T follicular helper cell (primary cell): ENCODE measurements around the gene UBR3.

Experiments used
- DNase-seq: peaks from one replicate; pipeline ENCODE4 v3.0.0-alpha.2; 2020; ENCODE audit warnings: low read depth

Gene UBR3

DNA sequence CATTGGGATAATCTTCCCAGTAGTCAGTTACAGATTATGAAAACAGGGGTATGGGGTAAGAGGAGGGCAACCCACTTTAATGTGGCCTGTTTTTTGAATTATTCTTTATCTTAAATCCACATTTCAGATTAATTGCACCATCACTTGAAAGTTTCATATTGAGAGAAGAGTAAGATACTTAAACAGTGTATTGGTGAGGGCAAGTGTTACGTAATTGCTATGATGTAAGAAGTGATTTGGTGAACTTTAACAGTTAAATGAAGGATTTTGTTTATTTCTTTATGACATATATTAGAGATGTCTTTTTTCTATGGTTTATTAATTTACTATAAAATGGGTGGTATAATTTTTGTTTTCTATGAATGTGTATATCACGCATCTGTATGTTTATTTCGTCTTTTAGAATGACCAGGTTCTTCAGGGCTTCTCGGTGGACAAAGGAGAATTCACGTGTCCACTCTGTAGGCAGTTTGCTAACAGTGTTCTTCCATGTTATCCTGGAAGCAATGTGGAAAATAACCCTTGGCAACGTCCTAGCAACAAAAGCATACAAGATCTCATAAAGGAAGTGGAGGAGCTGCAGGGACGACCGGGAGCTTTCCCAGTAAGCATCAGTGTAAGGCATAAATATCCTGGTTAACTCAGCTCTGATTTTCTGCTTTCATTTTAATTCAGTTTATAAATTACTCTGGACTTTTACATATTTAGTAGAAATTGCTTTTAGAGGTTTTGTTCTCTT lies 179.5 kb downstream of the UBR3 start:
- no peak for DNase-seq

DNA sequence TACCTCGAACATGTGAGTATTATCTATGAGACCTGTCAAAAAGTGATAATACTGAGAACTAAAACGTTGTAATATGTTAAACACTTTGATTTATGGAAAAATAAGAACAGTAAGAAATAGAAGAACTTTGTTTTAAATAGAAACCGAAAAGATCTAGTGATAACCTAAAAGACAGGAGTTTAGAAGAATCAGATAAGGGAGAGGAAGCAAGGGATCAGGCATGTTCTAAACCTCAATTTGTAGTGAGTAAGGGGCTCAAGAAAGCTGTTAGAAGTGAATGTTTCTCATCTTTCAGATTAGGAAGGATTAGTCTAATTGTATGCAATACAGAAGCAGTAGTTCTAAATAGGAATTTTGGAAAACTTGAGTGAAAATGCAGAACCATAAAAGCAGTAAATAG lies 182.0 kb downstream of the UBR3 start:
- no peak for DNase-seq

DNA sequence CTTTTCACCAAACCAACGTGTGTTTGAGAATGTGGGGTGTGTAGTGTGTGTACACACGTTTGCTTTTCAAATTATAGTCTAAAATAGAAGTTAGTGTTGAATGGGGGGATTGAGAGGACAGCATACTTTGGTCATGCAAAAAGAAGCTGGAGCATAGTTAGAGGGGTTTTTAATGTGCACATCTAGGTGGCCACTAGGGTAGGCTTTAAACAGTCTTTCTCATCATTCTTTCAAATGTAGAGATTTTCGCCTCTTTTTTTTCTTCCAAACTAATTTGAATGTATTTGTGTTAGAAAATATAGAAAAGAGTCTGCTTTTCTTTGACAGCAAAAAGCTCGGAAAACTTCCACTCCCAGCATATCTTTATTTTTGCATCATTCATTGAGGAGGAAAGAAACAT lies 185.5 kb downstream of the UBR3 start:
- DNase-seq = no peak

DNA sequence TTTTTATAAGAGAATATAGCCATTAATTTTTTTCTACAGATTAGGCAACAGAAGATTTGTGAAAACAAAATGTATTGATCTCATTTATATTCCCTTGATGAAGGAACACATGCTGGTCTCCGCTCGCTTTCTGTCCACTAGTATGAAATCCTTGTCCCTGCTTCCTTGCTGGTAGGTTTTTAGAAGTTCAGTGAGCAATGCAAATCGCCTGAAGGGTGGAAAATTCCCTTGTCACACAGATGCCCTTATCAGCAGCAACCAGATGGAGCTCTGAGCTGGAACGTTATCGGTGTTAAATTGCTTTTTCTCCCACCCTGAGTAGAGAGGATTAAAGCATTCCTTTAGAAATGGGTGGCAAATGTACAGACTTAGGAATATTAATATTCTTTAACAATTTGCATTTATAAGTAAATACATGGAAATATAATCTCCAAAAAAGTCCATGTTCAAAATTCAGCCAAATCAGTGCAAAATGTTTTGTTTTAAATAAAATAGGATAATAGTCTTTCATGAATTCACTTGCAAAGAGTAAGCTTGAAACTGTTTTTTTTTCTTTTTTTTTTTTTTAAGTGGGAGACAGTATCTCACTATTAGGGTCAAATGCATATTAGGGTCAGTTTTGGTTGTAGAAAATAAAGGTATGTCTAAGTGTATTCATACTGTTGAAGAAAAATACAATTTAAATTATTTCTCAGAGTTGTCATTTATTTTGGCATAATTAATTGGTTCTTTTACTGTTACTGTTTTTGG lies 186.7 kb downstream of the UBR3 start:
- no peak for DNase-seq

DNA sequence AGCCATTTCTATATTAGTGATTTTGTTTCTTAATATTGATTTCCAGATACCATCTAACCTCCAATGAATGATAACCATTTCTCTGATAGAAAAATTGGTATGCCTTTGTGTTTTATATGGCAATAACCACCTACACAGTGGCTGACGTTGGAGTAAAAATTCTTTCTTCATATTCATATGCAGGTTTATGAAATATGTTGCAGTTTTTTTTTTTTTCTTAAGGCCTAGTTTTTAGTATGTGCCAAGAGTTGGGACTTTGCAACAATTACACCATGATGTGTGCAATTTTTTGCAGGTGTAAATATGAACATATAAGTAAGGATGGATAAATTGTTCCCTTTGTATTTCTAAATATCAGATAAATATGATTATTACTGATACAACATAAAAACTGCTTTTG lies 187.5 kb downstream of the UBR3 start:
- DNase-seq = no peak

DNA sequence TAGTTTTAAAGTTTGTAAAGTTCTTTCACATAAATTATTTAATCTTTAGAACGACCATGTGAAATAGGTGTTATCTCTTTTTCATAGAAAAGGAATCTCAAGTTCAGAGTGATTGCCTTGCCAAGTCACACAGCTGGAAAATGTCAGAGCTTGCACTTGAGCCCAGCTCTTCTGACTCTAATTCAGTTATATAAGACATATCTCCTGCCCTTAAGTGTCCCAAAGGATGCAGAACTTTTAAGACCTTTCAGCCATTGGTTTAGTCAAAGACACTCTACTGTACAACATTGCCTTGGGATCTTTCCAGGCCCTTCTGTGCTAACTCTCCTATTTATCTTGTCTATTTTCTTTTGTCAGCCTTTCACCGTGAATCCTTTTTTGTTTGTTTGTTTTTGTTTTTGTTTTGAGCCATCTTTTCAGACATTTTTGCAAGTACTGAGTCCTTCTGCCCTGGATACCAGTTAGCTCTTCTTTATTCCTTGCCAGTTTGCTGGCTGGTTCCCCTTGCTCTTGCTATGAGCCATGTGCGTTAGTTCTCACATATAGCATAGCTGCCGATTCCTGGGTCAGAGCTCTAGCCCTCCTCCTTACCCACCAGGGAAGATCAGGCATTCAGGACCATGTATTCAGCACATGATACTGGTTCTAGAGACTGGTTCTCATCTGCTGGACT lies 190.7 kb downstream of the UBR3 start:
- no peak for DNase-seq

DNA sequence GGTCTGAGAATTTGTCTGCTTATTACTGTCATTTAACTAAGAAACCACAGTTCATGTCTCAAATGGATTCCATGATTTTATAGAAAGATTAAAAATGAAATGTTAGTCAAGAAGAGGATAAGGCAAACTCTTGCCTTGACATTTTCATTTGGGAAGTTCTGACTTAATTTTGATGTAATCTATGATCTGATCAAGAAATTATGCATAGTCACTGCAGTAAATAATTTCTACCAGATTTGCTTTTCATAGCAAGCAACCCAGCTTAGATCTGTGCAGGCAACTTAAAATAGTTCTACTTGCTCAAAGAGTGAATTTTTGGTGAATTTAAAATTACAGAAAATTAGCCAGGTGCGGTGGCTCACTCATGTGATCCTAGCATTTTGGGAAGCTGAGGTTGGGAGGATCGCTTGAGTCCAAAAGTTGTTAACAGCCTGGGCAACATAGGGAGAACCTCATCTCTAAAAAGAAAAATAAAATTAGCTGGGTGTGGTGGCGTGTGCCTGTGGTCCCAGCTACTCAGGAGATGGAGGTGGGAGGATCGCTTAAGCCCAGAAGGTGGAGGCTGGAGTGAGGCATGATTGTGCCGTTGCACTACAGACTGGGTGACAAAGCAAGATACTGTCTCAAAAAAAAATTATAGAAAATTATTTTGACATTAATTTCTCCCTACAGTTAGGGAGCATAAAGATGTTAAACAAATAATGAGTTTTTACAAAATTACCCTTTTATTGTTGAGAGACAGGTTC lies 192.0 kb downstream of the UBR3 start:
- DNase-seq = no peak

DNA sequence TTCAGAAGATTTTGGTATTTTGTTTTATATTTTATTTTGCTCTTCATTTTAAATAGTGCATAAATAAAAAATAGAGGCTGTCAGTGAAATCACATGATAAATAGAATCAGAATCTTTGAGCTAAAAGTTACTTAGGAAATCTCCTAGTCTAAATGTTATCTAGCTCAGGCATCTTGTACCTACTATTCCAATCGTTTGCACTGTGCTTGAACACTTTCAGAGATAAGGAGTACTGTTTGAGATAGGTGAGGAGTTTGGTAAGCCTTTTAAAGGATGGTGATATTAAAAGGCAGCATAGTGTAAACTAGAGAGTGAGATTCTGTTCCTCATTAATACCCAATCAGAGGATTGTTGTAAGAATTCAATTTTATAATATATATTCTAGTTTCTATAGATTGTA lies 193.5 kb downstream of the UBR3 start:
- DNase-seq = no peak

DNA sequence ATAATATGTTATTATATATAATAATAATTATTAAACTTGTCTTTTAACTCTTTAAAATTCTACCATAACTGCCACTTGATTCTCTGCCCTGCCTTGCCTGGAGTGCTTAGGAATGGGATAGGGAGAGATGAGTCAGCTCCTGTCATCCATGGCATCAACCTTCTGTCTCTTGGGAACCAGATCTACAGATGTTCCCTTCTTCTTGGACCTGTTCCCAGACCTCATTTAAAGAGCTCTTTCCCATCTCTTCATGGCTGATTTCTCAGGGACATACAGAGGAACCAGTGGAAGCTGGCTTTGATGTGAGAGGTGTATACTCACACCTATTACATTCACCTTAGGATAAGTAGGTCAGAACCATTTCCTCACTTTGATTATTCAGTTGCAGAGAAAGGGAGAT lies 195.4 kb downstream of the UBR3 start:
- no peak for DNase-seq

DNA sequence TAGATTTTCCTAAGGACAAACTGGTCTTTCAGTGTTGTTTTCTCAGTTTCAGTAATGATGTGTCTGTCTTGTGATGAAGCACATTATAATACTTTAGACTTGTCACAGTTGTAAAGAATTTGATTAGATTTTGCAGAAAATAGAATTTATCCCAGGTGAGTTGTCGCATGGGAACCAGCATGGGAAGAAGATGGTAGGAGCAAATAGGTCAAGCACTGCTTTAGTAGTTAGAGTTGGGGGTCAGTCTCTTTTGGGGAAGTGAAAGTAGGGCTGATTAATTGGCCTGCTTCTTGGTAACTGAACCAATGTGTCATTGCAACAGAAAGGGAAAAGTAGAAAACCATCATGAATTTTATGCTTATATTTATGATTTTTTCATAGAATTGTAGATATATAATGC lies 197.5 kb downstream of the UBR3 start:
- DNase-seq = no peak

DNA sequence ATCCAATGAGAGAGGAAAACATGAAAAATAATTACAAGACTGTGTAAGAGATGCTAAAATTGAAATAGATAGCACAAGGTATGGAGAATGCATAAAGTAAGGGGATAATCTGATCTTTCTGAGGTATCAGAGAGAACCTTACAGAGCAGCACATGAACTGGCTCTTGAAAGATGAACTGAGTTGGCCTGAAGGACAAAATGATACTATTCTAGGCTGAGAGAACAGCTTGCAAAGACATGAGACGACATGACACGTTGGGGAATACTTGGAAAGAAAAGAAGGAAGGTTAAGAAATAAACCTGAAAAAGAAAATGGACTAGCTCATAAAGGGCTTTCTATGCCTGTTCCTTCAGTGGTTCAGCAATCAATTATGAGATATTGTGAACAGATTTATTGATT lies 198.0 kb downstream of the UBR3 start:
- no peak for DNase-seq

DNA sequence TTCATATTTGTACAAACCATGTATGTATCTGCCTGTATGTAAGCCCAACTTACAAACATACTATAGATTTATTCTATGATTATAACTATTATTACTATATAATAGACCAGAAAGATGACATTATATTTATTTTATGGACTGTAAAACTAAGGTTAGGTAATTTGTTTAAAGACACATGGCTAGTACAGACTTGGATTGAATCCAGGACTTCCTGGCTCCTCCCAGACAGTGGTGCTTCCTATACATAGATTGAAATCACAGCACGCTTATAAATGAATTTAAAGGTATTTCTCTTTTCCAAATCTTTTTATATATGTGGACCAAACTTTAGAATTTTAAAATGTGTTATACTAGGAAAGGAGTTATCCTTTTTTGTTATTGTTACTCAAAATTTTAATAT lies 199.1 kb downstream of the UBR3 start:
- no peak for DNase-seq

DNA sequence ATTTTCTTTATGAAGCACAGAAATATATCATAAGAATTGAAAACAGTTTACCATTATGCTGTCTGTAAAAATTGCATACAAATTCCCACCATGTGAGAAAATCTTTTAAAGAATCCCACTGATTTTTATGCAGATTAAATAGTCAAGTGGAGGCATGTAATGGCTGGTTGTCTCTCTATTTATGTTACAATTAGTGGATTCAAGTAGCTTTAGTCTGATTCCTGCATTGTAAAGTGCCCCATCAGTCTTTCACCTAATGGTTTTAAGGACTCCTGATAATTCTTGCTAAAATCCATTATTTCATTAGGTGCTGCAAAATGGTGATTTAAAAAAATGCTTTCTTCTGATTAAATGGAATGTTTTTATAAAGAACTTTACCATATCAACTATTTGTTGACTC lies 202.3 kb downstream of the UBR3 start:
- no peak for DNase-seq

DNA sequence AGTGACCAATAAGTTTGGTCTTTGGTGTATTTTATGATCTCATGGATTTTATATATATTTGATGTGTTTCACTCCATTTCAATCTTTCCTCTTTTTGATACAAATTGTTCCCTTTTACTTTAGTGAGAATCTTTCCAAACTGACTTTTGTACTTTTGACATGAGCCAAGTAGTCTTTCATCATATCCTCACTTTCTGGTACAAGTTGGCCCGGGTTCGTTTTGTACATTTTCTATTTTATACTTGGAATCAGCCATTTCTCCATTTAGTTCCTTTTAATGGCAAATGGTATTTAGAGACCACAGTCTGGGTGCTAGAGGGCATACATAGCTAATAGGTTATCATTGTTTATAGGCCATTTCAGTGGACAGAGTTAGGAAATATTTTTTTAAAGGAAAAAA lies 202.8 kb downstream of the UBR3 start:
- DNase-seq = no peak

DNA sequence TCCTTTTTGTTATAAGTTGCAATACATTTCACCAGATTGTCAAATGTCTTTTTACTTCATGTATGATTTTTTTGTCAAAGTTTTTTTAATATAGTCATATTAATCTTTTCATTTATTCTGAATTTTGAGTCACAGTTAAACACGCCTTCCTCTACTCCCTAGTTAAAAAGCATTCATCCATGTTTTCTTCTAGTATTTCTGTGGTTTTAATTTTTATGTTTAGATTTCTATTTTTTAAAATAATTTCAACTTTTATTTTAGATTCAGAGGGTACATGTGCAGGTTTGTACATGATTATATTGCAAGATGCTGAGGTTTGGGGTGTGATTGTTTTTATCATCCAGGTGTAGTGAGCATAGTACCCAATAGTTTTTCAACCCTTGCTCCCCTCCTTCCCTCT lies 204.0 kb downstream of the UBR3 start:
- DNase-seq = no peak

DNA sequence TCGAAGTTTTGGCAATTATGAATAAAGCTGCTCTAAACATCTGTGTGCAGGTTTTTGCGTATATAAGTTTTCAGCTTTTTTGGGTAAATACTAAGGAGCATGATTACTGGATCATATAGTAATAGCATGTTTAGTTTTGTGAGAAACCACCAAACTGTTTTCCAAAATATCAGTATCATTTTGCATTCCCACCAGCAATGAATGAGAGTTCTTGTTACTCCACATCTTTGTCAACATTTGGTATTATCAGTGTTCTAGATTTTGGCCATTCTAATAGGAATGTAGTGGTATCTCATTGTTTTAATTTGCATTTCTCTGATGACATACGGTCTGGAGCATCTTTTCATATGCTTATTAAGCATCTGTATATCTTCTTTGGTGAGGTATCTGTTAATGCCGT lies 207.3 kb downstream of the UBR3 start:
- no peak for DNase-seq

DNA sequence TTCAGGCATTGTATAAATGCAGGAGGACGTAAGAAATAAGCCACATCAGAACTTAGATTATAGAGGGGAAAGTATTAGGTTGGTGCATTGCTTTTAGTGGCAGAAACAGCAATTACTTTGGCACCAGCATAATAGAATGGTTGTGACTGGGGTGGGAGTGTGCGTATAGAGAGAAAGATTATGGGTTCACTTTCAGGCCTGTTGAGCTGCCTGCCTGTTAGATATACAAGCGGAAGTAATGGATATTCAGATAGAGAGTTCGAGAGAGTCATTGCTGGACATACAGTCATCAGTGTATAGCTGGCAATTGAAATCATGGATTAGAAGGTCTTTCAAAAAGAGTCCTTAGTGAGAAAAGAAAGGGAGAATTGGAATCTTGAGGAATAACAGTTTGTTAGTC lies 211.5 kb downstream of the UBR3 start:
- no peak for DNase-seq

DNA sequence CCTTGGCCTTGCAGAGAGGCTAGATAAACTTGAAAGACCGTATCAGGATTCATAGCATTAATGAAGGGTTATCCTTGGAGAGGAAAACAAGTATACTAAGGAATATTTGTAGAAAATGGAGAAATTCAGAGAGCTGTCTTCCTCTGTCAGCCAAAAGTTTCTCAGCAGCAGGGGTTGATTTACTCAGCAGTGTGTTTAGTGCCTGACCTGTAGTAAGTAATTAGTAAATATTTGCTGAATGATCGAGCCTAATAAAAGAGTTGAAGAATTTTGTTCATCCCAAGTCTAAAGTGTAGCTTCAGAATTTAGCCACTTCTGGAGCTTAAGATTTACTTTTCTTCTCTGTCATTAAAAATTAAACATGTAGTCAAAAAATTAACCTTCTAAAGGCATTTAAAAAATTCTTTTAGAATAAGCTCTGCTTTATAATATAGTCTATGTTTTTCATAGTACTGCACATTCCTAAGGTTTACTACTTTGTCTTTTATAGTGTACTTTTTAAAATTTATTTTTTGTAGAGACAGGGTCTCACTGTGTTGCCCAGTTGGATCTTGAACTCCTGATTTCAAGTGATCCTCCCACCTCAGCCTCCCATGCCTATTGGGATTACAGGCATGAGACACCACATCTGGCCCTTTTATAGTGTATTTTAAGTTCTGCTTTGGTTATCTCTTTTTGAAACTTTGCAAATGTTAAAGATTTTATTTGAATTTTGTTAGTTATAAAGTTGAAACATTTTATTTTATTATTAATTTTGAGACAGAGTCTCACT lies 212.3 kb downstream of the UBR3 start:
- DNase-seq = no peak

DNA sequence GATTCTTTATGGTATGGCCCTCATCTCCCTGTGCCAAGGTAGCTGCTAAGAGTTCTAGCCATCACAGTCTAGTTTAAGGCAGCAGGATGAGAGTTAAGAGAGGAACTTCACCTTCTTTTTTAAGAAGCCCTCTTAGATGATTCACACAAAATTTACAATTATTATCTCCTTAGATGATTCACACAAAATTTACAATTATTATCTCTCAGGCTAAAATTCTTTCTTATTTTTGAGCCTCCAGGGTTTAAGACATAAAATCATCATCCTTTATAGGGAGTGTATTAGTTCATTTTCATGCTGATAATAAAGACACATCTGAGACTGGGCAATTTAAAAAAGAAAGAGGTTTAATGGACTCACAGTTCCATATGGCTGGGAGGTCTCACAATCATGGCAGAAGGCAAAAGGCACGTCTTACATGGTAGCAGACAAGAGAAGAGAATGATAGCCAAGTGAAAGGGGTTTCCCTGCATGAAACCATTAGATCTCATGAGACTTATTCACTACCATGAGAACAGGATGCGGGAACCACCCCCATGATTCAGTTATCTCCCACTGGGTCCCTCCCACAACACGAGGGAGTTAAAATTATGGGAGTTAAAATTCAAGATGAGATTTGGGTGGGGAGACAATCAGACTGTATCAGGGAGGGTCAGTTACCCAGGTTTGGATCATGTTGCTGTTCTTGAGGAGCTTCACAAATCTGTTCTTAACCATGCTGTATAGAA lies 217.7 kb downstream of the UBR3 start:
- no peak for DNase-seq

DNA sequence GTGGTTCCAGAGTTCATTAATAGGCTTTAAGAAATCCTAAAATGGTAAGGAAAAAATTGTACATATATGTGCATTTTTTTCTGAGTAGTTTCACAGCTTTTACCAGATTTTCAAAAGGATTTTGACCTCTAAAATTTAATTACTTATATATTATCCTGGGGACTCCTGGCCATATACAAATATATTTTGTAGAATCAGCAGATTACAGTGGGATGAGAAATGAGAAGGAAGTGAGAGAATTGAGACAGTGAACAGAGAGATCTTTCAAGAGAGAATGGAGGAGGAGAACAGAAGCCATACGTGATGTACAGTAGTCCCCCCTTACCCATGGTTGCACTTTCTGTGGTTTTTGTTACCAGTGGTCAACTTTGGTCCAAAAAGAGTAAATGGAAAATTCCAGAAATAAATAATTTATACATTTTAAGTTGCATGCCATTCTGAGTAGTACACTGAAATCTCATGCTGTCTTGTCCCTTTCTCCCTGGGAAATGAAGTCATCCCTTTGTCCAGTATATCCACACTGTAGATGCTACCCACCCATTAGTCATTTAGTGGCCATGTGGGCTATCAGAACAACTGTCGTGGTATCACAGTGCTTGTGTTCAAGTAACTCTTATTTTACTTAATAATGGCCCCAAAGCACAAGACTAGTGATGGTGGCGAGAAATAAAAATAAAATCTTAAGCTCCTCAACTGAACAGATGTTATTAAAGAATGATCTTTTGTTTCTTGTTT lies 220.2 kb downstream of the UBR3 start:
- no peak for DNase-seq
